GM18508 (cell line): Measurements from ENCODE around the gene TSSC4.

ENCODE experiments used
- ATAC-seq: cut with Tn5 transposase; IDR thresholded peaks from one replicate; pipeline ENCODE4 v1.9.1; 2021; ENCODE audit warnings: moderate number of reproducible peaks; ENCODE audit not compliant: insufficient read depth, unreplicated experiment

TSSC4 gene

DNA sequence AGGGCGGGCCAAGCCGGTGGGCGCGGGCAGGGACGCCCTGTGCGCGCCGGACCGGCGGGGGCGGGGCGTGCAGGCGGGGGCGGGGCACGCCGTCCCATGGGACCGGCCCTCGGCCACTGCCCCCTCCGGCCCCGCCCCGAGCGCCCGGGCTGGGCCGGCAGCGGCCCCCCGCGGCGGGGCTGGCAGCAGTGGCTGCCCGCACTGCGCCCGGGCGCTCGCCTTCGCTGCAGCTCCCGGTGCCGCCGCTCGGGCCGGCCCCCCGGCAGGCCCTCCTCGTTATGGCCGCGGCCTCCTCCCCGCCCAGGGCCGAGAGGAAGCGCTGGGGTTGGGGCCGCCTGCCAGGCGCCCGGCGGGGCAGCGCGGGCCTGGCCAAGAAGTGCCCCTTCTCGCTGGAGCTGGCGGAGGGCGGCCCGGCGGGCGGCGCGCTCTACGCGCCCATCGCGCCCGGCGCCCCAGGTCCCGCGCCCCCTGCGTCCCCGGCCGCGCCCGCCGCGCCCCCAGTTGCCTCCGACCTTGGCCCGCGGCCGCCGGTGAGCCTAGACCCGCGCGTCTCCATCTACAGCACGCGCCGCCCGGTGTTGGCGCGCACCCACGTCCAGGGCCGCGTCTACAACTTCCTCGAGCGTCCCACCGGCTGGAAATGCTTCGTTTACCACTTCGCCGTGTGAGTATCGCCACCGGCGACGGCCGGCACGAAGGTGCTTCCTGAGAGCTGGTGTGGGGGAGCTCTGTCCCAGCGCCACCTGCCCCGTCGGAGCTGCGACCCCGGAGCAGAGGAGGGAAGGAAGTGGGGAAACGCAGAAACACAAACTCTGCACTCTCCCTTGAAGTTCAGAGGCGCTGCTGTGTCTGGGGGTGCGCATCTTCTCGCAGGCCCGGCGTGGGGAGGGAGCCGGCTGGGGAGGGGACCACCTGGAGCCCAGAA is 44.5 kb downstream of the TSSC4 start, which contains the start of gene KCNQ1:
KCNQ1 (plus strand) TSS at position 188 of the 925 bp plus-strand sequence; CDS start at position 279, 91 bp downstream.
- ATAC-seq = no peak

DNA sequence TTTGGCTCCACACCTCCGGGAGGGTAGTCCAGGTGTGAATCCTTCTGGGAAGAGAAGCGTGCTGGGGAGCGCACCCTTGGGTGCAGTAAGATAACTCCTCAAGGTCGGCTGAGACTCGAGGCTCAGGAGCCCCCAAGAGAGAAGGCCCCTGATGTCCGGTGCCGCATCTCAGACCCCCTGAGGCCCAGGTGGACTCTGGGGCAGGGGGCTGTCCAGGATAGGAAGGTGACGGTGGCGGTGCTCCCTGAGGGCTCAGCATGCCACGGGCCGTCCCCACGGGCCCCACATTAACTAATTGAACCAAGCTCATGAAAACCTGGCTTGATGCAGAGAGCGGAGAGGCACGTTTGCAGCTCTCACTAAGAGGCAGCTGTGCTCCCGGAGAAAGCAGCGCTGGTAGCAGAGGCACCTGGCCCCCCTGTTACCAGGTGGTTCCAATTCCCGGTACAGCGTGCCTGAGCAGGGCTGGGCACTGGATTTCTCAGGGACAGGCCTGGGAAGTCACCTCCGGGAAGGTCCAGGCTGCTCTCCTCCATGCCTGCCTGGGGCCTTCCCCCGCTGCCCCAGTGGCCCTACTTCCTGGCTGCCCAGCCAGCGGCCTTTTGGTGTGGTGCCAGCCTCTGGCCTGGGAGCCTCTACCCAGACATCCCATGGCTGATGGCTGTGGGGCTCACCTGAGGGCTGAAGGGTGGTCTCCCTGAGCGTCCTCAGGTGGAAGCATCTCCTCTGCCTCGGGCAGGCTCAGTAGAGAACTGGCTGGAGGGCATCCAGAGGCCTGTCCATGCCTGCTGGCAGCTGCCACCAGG is 45.4 kb downstream of the TSSC4 start:
- ATAC-seq = no peak

DNA sequence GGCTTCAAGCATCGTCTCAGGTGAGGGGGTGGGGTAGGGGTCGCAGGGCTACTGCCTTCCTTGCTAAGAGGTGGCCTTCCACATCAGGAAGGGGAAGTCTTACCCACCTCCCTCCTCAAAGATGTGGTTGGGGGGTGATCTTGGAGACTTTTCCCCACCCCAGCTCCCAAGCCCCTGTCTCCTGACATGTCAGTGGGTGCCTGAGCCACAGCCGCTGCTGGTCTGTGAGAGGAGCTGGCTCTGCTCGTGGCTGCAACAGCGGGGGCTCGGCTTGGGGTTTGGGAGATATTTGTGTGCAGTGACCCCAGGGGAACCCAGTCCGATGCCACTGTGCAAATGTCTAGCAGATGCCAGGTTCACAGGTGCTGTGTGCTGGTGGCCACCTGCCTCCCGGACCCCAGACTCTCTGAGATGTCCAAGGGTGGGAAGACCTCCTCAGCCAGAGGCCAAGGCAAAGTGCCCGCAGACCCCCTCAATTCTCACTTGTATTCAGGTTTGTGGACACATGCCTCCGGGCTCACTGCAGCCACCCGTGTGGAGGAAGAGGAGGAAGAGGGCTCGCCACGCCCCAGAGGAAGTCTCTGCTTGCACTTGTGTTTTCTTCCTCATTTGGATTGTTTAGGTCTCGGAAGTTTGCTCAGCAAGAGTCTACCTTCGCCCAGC is 46.2 kb downstream of the TSSC4 start:
- no peak for ATAC-seq

DNA sequence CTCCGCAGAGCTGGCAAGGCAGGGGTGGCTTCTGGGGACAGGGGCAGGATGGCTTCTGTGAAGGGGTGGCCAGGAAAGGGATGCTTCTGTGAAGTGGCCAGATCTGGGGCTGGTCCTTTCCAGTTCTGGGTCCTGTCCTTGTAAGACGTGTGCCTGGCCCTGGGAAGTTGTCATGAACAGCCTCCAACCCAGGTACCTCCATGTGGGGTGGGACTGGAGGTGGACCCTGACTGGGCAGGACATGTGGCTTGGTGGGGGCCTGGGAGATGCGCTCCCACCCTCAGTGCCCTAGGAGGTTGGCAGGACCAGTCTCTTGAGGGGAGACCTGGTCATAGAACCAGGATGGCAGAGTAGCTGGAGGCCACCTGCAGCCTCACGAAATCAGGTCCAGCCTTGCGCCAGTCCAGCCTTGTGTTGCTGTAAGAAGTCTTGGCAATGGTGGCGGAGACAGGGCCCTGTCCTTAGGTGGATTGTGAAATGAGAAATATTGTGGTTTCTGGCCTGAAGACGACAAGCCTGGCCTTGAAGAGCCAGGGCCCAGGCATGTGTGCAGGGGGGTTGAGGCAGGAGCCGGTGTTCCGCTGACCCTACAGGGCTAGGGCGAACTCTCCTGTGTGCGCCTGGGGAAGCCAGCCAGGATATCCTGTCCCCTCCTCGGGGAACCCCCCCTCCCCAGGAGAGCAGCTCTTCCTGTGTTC is 46.9 kb downstream of the TSSC4 start:
- ATAC-seq = no peak

DNA sequence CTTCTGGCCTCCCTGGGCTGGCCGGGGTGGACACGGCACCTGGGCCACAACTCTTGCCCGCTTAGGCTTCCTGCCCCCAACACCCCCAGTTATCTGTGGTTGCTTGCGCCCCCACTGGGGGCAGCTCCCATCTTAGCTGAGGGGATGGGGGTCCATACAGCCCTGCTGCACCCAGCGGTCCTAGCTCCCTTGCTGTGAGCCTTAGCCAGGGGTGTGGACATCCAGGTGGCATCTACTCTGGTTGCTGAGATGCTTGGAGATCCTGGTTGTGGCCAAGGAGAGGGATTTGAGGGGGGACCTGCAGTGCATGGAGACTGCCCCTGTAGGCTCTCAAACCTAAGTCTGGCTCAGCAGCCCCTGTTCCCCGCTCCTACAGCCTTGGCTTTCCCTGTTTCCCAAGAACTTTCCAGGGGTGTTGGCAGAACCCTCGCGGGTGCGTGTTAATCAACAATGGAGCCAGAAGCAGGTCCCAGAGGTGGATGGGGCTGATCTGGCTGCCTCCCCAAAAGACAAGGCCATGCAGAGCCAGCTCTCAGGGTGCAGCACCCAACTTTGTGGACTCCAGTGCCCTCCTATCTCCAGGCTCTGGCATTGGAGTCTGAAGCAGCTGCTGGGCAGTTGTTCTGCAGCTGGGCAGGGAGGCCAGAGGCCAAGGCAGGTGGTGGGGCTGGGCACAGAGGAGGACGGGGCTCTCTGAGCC is 47.6 kb downstream of the TSSC4 start:
- ATAC-seq = no peak

DNA sequence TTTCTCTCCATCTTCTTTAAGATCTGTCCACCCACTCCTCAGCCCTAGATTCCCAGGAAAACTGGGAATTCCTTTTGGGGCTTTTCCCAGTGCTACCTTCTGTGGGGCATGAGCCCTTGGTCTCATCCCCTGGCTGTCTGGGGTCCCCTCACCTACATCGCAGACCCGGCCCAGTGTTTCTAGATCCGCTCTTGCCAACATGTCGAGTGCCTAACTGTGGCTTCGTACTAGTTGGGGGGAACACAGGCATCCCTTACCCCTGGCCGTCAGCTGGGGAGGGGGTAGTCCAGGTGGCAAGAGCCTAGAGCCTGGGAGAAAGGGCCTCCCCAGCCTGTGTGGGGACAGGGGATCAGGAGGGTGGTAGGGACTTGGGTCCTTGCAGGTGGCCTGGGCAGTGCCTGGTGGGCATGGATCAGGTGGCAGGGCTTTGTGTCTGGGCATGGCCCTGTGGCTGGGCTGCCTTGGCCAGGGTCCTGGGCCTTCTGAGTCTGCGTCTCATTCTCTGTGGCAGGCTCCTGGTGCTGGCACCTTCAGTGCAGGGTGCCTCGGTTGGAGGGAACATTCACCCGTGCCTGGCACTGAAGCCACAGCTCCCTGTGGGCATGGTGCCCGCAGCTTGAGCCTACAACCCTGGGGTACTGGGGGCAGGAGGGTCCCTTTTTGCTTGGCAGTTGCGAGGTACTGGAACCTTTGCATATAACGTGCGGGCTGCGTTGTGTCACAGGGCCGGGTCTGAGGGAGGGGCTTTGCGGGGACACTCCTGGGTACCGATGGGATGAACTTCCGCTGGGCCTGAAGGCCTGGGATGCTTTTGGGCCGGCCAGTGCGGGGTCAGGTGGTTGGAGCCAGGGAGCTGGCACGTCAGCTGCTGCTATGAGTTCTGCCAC is 48.4 kb downstream of the TSSC4 start:
- no peak for ATAC-seq

DNA sequence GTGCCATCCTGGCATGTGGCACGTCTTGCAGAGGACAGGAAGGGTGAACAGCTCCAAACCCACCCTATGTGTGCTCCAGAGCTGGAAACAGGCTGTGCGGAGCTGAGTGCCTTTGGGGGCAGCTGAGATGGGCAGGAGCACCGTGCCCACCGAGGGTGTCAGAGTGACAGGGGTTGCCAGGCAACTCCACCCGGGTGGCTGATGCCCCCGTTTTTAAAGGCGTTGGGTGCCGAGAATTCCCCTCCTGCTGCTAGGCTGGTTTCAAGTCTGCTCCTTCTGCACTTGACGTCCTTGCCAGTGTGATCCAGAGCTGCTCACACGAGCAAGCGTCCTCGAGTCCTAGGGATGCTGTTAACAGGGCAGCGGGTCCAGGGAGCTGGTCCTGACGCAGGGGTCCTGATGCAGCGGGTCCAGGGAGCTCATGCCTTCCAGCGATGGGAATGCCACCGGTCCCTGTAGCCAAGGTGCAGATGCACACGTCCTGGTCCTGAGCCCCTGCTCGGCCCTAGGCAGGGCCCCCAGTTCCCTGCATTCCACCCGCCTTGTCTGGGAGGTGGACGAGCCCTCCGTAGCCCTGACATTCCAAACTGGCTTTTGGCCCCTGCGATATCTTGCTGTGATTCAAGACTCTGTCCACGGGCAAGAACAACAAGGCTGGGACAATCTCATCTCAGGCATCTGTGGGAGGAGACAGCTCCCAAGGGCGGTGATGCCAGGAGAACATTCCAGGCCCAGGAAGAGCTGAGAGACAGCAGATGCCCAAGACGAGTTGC is 49.2 kb downstream of the TSSC4 start:
- no peak for ATAC-seq

DNA sequence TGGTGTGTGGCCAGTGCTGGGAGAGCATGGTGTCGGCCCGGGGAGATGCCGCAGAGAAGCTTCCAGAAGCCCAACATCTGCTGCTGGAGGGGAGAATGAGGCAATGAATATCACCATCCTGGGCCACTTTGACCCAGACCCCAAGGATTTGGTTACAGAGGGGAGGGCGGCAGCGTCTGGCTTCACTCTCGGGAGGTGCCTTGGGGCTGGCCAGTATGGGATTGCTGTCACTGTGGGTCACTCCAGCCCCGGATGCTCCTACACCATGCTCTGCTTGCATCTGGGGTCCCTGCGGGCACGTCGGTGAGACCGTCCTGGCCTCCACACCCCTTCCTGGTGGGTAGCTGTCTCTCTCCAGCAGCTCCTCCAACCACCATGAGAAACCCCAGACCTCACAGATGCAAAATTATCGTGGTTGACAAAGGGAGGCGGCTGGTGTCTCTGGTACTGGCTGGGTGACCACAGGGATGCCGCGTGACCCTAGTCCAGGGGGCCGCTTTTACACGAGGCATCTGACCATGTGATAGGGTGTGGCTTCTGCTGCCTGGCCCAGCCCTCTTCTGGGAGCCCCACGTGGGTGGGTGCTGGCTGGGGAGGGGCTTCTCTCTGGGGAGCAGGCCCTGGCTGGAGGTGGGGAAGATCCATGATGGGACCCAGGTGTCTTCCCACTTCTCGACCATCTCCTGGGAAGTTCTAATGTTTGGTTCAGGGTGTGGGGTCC is 49.9 kb downstream of the TSSC4 start:
- ATAC-seq = no peak

DNA sequence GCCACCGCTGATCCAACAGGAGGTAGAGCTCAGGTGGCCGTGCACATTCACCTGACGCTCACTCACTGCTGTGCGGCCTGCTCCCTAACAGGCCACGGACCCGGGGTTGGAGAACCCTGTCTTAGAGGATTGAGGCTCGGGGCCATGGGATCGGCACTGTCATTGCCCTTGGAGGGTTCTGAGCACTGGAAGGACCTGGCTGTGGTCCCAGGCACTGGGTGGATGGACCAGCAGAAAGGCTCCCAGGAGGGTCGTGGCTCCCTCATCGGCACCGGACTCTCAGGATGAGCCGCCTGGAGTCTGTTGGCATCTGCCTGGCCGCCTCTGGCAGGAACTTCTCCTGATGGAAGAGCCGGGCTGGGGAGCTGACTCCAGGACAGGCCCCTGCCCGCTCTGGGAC is 50.8 kb downstream of the TSSC4 start:
- ATAC-seq = no peak

DNA sequence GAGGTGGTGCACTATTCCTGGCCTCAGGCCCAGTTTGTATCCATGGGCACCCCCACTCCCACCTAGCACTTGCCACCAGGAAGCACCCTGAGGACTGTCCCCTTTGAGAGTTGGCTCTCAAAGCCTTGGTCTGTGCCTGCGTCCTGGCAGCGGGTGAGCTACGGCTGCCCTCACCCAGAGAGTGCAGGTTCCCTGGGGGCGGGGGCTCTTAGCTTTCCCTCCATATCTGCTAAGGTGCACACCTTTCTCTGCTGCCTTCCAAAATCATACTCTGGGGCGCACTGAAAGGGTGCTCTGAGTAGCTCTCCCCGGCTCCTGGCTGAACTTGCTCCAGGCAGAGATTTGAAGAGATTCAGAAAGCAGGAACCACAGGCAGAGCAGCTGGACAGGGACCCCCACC is 51.4 kb downstream of the TSSC4 start:
- no peak for ATAC-seq

DNA sequence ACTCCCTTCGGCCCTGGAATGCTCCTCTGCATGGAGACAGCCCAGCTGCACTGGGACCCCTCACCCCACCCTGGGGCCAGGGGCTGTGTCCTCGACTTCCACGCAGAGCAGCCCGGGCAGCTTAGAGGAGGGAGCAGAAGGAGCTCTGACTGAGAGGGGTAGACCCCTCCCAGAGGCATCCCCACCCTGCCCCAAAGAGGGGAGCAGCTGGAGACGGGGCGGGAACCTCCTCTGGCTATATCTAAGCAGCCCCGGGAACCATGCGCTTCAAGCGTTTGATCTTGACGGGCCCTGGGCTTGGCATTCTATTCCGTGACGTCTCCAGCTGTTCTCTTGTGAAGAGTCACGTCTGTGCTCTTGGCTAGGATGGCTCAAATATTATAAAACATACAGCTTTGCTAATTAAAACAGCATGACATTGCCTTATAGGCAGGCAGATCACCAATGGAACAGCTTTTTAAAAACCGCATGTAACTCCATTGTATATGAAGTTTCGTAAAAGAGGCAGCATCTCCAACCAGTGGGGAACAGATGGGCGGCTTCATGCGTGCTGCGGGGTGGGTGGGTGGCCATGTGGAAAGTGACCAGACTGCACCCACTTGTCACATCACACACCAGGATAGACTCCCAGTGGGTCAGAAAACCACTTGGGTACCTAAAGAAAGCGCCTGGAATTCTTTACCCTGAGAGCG is 51.9 kb downstream of the TSSC4 start:
- no peak for ATAC-seq

DNA sequence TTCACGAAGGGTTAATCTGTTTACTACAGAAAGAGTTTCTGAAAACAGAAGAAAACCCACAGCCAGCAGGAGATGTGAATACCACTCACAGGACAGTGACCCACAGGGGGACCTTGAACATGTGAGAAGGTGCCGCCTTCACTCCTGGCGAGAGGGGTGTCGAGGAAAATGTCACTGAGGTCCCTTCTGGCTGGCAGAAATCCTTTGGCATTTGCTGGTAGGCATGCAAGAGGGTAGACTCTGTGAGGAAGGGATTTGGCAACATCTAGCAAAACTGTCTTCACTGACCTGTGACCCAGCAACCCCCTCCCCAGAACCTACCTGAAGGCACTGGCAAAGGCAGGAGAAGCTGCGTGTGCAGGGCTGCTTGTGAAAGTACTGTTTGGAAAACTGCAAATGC is 52.9 kb downstream of the TSSC4 start:
- no peak for ATAC-seq
